Thyroid gland (tissue), 4 donors: Measurements from ENCODE around the gene PKD1. TPM values are rescaled to one million over a fixed set of nuclear protein-coding genes. Genes with fewer than 3 reads are reported as not detected.

Experiments
- DNase-seq, 2 donors: peaks; one replicate each; pipeline ENCODE4 v3.0.0-alpha.2; 2019
- H3K27ac ChIP-seq, 3 donors: fragments of 200-600 bp; sonication (generic); 1 replicate in 2 of 3; 2 replicates in 1 of 3; pipeline ENCODE4 v1.5.1; 2016 to 2019; ENCODE audit warnings: mild to moderate bottlenecking in 1 of 3, moderate library complexity in 1 of 3
- H3K27me3 ChIP-seq: fragments of 200-600 bp; sonication (generic); one replicate; pipeline ENCODE4 v1.5.1; 2019
- H3K36me3 ChIP-seq, 2 donors: fragments of 200-600 bp; sonication (generic); one replicate each; pipeline ENCODE4 v1.5.1; 2016 to 2019
- H3K4me1 ChIP-seq, 2 donors: fragments of 200-600 bp; sonication (generic); one replicate each; pipeline ENCODE4 v1.5.1; 2017 to 2019
- H3K4me3 ChIP-seq, 3 donors: fragments of 200-600 bp; sonication (generic); replicated peaks in 1 of 3; 1 replicate in 2 of 3; 2 replicates in 1 of 3; pipeline ENCODE4 v1.5.1; 2016; ENCODE audit warnings: mild to moderate bottlenecking in 1 of 3
- H3K9me3 ChIP-seq: fragments of 200-600 bp; sonication (generic); one replicate; pipeline ENCODE4 v1.5.1; 2017
- CTCF ChIP-seq, 6 experiments: fragments of 200-600 bp in 3 of 6; fragments of 450-650 bp in 3 of 6; sonication (generic) in 3 of 6; IDR thresholded peaks; one replicate each; pipeline ENCODE4 v1.5.1; 2016 to 2019; ENCODE audit warnings: antibody characterized with exemption in 6 of 6, mild to moderate bottlenecking in 2 of 6, inconsistent platforms in 1 of 6, moderate library complexity in 1 of 6
- POLR2A ChIP-seq, 2 donors: fragments of 450-650 bp; IDR thresholded peaks; one replicate each; pipeline ENCODE4 v1.6.1; 2017; ENCODE audit warnings: antibody characterized with exemption in 2 of 2, mild to moderate bottlenecking in 2 of 2, moderate library complexity in 1 of 2
- WGBS, 2 donors: methylation state at CpG; one replicate each; pipeline ENCODE4 v1.1.5; 2017; 5-methylcytosine and 5-hydroxymethylcytosine counted together
- intact Hi-C: fragments of 100-400 bp; cut with DNase I; formaldehyde crosslinking; loops from one replicate; pipeline ENCODE4 v1.15.1; 2023
- total RNA-seq, 4 donors: library from RNA; depleted of rRNA; stranded (reverse); fragments of >200 nt; gene quantifications; one replicate each; pipeline ENCODE4 v1.2.3, GENCODE V29; 2016

Gene PKD1
- total RNA-seq, 4 donors from 2014 or later, result 66.9 to 153 (median 87.7) TPM

GRCh38 chr16:2174396-2175131 lies 38.9 kb upstream of the PKD1 start:
- Histone ChIP-seq H3K4me1 (no peaks in the 10 kb centered on the region), H3K9me3 (no peaks in the 10 kb centered on the region), H3K36me3 (peaks cover 41 to 44% of the 10 kb centered on the region in 2 donors), H3K27ac (no peak overlapping the region), H3K27me3 (no peaks in the 10 kb centered on the region), H3K4me3 (no peak overlapping the region)
- WGBS, 2 donors, result 95 to 97% methylated on average over 10 to 18 of the region's 21 CpGs
- DNase-seq, result no peak
- intact Hi-C loops, result no loop called here
- no peak for TF ChIP-seq CTCF (IDR thresholded peaks at IDR 0.05)
- no peak for TF ChIP-seq POLR2A (IDR thresholded peaks at IDR 0.05)

- 91 to 95% methylated on average over 3 to 4 of the region's 4 CpGs for WGBS, 2 donors
- H3K27ac ChIP-seq, result no peak overlapping the region
- TF ChIP-seq CTCF (IDR thresholded peaks at IDR 0.05) (no peak), POLR2A (IDR thresholded peaks at IDR 0.05) (no peak)
- intact Hi-C loops, result no loop called here
- DNase-seq, result no peak
- no peak overlapping the region for H3K4me3 ChIP-seq
- H3K36me3 ChIP-seq, result peaks cover 41 to 44% of the 10 kb centered on the region in 2 donors
- H3K9me3 ChIP-seq, result no peaks in the 10 kb centered on the region
- no peaks in the 10 kb centered on the region for H3K4me1 ChIP-seq
- no peaks in the 10 kb centered on the region for H3K27me3 ChIP-seq
These were observed 38.2 kb upstream of the PKD1 start for GRCh38 chr16:2173916-2174315.

GRCh38 chr16:2173366-2173765 lies 37.7 kb upstream of the PKD1 start:
- intact Hi-C loops, result no loop called here
- TF ChIP-seq POLR2A (IDR thresholded peaks at IDR 0.05), result no peak
- TF ChIP-seq CTCF (IDR thresholded peaks at IDR 0.05), result no peak
- 88 to 90% methylated on average over 9 to 14 of the region's 14 CpGs for WGBS, 2 donors
- H3K9me3 ChIP-seq, result no peaks in the 10 kb centered on the region
- H3K36me3 ChIP-seq, result peaks cover 41 to 44% of the 10 kb centered on the region in 2 donors
- no peak overlapping the region for H3K4me3 ChIP-seq
- no peaks in the 10 kb centered on the region for H3K4me1 ChIP-seq
- no peaks in the 10 kb centered on the region for H3K27me3 ChIP-seq
- DNase-seq, result no peak
- no peak overlapping the region for H3K27ac ChIP-seq

GRCh38 chr16:2172688-2173335 lies 37.1 kb upstream of the PKD1 start:
- Histone ChIP-seq H3K27me3 (no peaks in the 10 kb centered on the region), H3K27ac (no peak overlapping the region), H3K4me3 (no peak overlapping the region), H3K9me3 (no peaks in the 10 kb centered on the region), H3K36me3 (peaks cover 41 to 44% of the 10 kb centered on the region in 2 donors), H3K4me1 (no peaks in the 10 kb centered on the region)
- TF ChIP-seq POLR2A (IDR thresholded peaks at IDR 0.05) (no peak), CTCF (IDR thresholded peaks at IDR 0.05) (no peak)
- intact Hi-C loops, result no loop called here
- DNase-seq, result no peak
- 87 to 88% methylated on average over 28 to 29 of the region's 29 CpGs for WGBS, 2 donors

- Histone ChIP-seq H3K27me3 (no peaks in the 10 kb centered on the region), H3K4me1 (no peaks in the 10 kb centered on the region), H3K27ac (no peak overlapping the region), H3K4me3 (no peak overlapping the region), H3K36me3 (peaks cover 33 to 41% of the 10 kb centered on the region in 2 donors), H3K9me3 (no peaks in the 10 kb centered on the region)
- no peak for DNase-seq
- TF ChIP-seq CTCF (IDR thresholded peaks at IDR 0.05) (no peak), POLR2A (IDR thresholded peaks at IDR 0.05) (no peak)
- 94 to 95% methylated on average over 17 to 18 of the region's 28 CpGs for WGBS, 2 donors
- intact Hi-C loops, result no loop called here
These were observed 36.0 kb upstream of the PKD1 start for GRCh38 chr16:2171601-2172178.
